Chondrocyte (in vitro differentiated cells): Measurements from ENCODE around the gene CLDN1. TPM values are rescaled to one million over a fixed set of nuclear protein-coding genes. Genes with fewer than 3 reads are reported as not detected.

Source experiments
- DNase-seq: peaks from one replicate; pipeline ENCODE4 v3.0.0; 2021; ENCODE audit warnings: mixed read lengths, low spot score
- H3K27ac Mint-ChIP-seq: one replicate; pipeline ENCODE4 v1.8.0; 2021; ENCODE audit warnings: mild to moderate bottlenecking, moderate library complexity, mixed read lengths; ENCODE audit not compliant: unreplicated experiment
- H3K27me3 Mint-ChIP-seq: 2 replicates; pipeline ENCODE4 v1.8.0; 2021; ENCODE audit warnings: low read depth, mixed read lengths
- H3K36me3 Mint-ChIP-seq: 2 replicates; pipeline ENCODE4 v1.8.0; 2021; ENCODE audit warnings: low read depth, mixed read lengths
- H3K4me1 Mint-ChIP-seq: 2 replicates; pipeline ENCODE4 v1.8.0; 2021; ENCODE audit warnings: low read depth, mild to moderate bottlenecking, mixed read lengths
- H3K4me3 Mint-ChIP-seq: one replicate; pipeline ENCODE4 v1.8.0; 2021; ENCODE audit warnings: mild to moderate bottlenecking, moderate library complexity, mixed read lengths; ENCODE audit not compliant: unreplicated experiment
- H3K9me3 Mint-ChIP-seq: 2 replicates; pipeline ENCODE4 v1.8.0; 2021; ENCODE audit warnings: low read depth, mixed read lengths
- CTCF ChIP-seq: fragments of 200-600 bp; sonication (generic); IDR thresholded peaks from 2 replicates; pipeline ENCODE4 v1.5.0; 2021; ENCODE audit warnings: antibody characterized with exemption, mild to moderate bottlenecking, moderate library complexity
- total RNA-seq: library from RNA; stranded (reverse); gene quantifications from 3 replicates; pipeline ENCODE4 v1.2.1, GENCODE V29; 2021

Gene CLDN1
- total RNA-seq, 1 donor from 2014 or later = 13.1 TPM

- H3K27ac Mint-ChIP-seq = no peak overlapping the region
- no peaks in the 10 kb centered on the region for H3K27me3 Mint-ChIP-seq
- H3K4me1 Mint-ChIP-seq = peaks cover 16% of the 10 kb centered on the region
- no peaks in the 10 kb centered on the region for H3K36me3 Mint-ChIP-seq
- no peak for TF ChIP-seq CTCF
- no peak for DNase-seq
- no peak overlapping the region for H3K4me3 Mint-ChIP-seq
- H3K9me3 Mint-ChIP-seq = peaks cover 8% of the 10 kb centered on the region
Measured at GRCh38 chr3:190357468-190357867, 35.2 kb upstream of the CLDN1 start.

- Mint-ChIP-seq H3K27ac (no peak overlapping the region), H3K36me3 (no peaks in the 10 kb centered on the region), H3K9me3 (peaks cover 8% of the 10 kb centered on the region), H3K4me3 (no peak overlapping the region), H3K4me1 (peaks cover 16% of the 10 kb centered on the region), H3K27me3 (no peaks in the 10 kb centered on the region)
- no peak for DNase-seq
- TF ChIP-seq CTCF = no peak
Measured at GRCh38 chr3:190356246-190356645, 34.0 kb upstream of the CLDN1 start.

DNA sequence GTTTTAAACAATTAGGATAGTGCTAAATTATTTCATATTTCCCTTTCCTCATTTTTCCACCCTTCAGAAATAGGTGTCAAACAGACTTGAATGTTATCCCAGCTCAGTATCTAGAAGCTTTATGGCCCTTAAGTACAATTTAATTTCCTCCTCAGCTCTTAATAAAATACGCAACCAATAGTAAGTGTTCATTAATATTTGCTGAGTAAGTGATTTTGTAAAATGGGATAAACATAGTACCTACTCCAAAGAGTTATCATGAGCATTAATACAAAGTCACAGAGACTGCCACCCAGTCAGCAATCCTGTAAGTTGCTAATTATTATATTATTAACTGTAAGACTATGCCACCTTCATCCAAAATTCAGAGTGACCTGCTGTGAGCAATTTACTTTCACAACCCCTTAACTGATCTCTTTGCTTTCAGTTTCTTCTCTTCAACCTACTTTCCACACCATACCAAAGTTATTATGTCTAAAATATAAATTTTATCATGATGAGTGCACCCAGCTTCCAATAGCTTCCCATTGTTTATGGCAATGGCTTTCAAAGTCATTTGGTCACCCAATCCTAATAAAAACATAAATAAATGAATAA is 30.7 kb upstream of the CLDN1 start:
- Mint-ChIP-seq H3K27me3 (no peaks in the 10 kb centered on the region), H3K4me1 (peaks cover 16% of the 10 kb centered on the region), H3K36me3 (no peaks in the 10 kb centered on the region), H3K27ac (no peak overlapping the region), H3K4me3 (no peak overlapping the region), H3K9me3 (peaks cover 8% of the 10 kb centered on the region)
- no peak for DNase-seq
- no peak for TF ChIP-seq CTCF

- Mint-ChIP-seq H3K27ac (peak overlapping the region; percentile 34), H3K9me3 (peaks cover 14% of the 10 kb centered on the region), H3K4me3 (no peak overlapping the region), H3K36me3 (peaks cover 1% of the 10 kb centered on the region), H3K4me1 (peaks cover 27% of the 10 kb centered on the region), H3K27me3 (no peaks in the 10 kb centered on the region)
- no peak for DNase-seq
- no peak for TF ChIP-seq CTCF
Measured at GRCh38 chr3:190346541-190346940, 24.3 kb upstream of the CLDN1 start.

DNA sequence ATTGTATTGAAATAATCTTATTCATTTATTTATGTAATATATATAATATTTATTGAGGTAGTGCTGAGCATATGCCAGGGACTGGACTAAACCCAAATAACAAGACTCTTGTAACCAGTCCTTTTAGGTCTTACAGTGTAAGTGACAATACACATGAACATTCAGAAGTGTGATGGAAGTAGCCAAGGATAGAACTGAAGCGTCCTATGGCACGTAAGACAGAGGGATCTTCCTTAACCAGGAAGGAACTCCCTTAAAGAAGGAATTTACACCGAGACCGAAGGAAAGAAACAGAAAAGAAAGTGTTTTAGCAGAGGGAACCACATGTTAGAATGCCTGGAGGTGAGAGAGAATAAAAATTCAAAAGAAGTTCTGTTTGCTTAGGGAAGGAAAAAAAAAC is 23.6 kb upstream of the CLDN1 start:
- Mint-ChIP-seq H3K4me1 (peaks cover 23% of the 10 kb centered on the region), H3K27me3 (no peaks in the 10 kb centered on the region), H3K36me3 (peaks cover 1% of the 10 kb centered on the region), H3K4me3 (no peak overlapping the region), H3K9me3 (peaks cover 14% of the 10 kb centered on the region), H3K27ac (peak overlapping the region; percentile 69)
- no peak for TF ChIP-seq CTCF
- DNase-seq = no peak
